Measurements from ENCODE around the gene TTC34.
A peak's percentile ranks its signal among the peaks of the same experiment; 100 is the strongest.

TTC34 gene

DNA sequence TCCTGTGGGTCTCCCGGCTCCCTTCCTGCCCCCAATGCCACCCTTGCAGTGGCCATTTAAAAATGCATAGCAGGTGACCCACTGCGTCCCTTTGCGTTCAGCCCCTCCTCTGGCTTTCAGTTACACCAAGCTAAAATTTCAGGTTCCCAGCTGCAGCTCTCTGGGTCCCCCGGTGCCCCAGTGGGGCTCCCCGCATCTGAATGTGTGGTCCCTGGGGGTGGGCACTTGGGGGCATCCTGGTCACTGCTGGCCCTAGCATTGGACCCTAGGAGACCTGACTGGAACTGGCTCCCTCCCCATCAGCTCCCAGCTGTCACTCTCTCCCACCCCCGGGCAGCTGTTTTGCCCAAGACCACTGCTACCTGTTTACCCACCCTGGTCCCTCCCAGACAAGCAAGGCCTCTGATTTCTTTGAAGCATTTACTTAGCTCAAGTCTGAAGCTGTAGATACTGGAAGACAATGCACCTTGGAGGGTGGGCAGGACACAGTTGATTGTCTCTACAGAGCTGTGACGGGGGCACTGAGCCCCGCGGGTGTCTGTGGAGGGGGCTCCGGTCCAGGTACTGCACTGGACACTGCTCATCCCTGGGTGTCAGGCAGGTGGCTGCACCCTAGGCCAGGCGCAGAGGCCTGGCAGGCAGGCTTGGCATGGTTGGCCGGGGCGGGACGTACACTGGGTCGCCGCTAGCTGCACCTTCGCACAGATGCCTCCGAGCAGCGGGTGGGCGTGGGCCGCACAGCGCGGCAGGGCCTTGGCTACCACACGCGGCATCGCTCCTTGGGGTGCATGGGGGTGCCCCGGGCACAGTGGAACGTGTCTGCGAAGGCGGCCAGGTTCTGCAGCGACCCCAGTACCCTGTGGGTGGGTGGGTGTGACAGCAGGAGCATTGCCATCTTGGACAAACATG, 211.0 kb downstream of the TTC34 start:
- no peak for DNase-seq (ENCODE audit: low spot score)
- TF ChIP-seq, protein P1, sequence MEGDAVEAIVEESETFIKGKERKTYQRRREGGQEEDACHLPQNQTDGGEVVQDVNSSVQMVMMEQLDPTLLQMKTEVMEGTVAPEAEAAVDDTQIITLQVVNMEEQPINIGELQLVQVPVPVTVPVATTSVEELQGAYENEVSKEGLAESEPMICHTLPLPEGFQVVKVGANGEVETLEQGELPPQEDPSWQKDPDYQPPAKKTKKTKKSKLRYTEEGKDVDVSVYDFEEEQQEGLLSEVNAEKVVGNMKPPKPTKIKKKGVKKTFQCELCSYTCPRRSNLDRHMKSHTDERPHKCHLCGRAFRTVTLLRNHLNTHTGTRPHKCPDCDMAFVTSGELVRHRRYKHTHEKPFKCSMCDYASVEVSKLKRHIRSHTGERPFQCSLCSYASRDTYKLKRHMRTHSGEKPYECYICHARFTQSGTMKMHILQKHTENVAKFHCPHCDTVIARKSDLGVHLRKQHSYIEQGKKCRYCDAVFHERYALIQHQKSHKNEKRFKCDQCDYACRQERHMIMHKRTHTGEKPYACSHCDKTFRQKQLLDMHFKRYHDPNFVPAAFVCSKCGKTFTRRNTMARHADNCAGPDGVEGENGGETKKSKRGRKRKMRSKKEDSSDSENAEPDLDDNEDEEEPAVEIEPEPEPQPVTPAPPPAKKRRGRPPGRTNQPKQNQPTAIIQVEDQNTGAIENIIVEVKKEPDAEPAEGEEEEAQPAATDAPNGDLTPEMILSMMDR (IDR thresholded peaks at IDR 0.05; ENCODE audit: extremely low read depth, missing control alignments), result no peak

DNA sequence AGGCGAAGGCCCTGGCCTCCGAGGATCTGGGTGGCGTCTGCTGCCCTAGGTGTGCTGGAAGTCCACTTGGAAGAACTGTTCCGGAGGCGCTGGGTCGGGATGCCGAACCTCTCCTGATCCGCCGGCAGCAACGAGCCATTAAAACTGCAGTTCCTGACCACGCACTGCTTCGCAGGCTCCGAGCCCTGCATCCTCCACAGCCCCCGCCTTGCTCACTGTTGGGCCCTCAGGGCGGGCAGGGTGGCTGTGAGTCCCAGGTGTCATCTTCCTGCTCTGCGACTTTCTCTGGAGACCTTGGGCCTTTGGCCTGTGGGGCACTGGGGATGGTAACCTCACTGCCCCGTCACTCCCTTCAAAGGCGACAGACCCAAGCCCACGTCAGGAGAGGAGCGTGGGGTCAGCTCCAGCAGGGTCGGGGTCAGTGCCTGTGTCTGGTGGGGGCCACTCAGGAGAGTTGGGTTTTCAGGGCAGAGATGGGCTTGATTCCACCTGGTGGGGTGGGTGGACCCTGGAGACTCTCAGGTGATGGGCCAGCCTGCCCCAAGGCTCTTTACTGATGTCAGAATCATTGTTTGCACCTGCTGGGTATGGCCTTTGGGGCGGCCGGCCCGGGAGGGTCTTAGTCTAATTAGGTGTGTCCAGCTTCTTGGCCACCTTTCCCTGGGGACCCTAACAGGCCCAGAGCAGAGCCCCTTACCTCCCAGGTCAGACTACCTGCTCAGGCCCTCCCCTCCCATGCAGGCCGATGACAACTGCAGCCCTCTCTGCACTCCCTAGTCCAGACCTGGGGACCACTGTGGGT, 211.9 kb downstream of the TTC34 start:
- TF ChIP-seq, protein P1 (IDR thresholded peaks at IDR 0.05; ENCODE audit: extremely low read depth, missing control alignments), result no peak
- no peak for DNase-seq (ENCODE audit: low spot score)

DNA sequence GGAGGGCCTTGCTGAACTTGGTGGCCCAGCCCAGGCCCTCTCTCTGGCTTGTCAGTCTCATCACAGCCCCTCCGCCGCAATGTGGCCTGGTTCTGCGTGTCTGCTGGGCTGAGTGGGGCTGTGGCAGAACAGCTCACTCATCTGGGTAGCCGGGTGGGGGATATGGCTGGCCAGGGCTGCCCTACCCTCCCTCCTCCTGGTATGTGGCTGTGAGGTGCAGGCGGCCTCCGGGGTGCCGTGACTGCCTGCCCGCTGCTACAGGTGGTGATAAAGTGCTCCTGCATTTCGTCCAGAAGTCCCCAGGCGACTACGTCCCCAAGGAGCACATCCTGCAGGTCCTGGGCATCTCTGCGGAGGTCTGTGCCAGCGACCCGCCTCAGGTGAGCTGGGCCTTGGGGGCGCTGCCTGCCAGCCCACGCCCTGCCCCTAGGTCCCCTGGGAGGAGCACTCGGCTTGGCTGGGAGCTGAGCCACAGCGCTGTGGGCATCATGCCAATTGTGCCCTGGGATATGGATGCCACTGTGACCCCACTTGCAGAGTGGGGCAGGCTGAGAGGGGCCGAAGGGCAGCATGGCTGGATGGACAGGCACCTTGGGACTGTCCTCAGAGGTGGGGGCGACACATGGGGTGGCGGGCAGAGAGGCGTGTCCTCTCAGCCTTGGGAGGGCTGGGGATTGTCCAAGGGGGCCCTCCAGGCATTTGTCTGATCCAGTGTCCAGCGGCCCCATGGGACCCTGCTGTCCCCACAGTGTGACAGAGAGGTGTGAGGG, 212.6 kb downstream of the TTC34 start:
- TF ChIP-seq, protein P1 (IDR thresholded peaks at IDR 0.05; ENCODE audit: extremely low read depth, missing control alignments), result no peak
- no peak for DNase-seq (ENCODE audit: low spot score)

DNA sequence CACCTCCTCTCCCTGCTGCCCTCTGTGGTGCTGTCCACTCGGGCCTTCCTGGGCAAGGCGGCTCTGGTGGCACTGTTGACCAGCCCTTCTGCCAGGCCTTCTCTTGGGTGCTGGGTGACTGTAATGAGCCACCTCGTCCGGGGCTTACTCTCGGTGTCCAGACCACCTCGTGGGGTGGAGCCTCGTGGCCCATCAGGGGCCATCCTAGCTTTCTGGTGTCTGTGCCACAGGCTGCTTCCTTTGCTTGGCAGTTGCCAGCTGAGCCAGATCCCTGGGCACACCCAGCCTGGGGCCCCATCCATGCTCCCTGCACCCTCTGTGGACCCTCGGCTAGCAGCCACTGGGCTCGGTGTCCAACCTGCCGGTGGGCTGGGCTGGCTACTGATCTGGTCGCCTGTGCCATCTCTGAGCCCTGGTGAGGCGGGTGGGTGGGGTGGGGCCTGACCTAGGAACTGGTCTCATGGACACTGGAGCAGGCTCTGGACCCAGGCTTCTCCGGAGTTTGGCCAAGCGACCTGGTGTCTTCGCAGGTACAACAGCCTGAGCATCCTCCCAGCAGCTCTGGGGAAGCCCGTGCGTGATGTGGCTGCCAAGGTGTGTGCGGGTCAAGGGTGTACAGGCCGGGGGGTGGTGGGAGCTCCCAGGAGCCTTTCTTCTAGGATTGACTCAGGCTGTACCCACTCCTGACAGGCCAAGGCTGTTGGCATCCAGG, 213.5 kb downstream of the TTC34 start:
- TF ChIP-seq, protein P1 (IDR thresholded peaks at IDR 0.05; ENCODE audit: extremely low read depth, missing control alignments), result no peak
- peak; percentile 25 for DNase-seq (ENCODE audit: low spot score)

DNA sequence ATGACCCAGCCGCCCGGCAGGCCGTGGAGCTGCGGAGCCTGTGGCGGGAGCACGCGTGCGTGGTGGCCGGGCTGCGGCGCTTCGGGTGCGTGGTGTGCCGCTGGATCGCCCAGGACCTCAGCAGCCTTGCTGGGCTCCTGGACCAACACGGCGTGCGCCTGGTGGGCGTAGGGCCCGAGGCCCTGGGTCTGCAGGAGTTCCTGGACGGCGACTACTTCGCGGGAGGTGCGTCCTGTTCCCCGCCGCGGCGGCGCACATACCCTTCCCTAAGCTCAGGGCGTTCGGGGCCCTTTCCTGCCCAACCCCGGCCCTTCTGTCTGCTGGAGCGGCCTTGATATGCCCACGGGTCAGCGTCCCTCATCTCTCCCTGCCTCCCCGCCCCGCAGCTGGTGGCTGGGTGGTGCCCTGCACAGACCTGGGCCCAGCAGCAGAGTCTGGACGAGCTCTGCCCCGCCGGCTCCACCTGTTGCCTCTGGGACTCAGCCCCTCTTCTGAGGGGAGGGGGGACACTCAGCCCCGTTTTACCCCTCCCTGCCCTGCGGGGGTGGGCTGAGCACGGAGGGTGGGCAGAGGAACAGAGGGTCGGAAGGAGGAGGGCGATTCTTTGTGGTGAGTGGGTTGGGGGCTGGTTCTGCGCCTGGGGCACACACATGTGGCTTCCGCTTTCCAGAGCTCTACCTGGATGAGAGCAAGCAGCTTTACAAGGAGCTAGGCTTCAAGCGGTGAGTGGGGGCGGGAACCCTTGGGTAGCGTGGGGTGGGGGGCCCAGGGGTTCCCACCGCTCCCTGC, 214.2 kb downstream of the TTC34 start:
- TF ChIP-seq, protein P1 (IDR thresholded peaks at IDR 0.05; ENCODE audit: extremely low read depth, missing control alignments), result no peak

More for the DNA sequence above, 214.2 kb downstream of the TTC34 start:
- peak; percentile 48 for DNase-seq (ENCODE audit: low spot score)

All from GM20000 (cell line).